ENCODE results near the gene WDR1.

Gene WDR1

DNA sequence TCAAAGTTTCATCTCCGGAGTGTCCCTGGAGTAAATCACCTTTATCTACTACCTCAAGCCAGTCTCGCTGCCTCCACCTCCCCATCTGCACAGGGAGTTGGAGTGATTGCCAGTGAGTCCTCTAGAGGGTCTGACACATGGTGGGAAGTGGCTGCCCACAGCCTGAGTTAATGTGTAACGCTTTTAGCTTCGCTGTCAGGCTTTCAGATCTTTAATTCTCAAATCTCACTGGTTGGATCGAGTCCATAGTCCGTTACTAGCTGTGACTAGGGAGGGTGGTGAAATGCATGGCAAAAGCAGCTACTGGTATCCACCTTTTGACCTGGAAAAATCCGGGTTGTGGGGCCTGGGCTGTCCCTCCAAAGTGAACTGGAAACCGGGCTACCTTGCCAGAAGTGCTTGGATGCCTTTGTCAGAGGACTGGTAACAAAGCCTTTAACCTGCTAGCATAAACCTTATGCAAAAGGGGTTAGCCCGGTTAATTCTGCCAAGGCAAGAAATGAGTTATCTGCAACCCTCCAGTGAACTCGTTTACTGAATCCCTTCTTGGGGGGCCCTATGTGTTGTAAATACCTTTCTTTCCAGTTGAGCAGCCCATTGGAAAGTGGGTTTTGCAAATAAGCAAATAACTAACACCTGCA, 5.1 kb upstream of the WDR1 start:
- H3K23ac ChIP-seq (ENCODE audit: low read length), result no peak overlapping the region
- no peak overlapping the region for H2BK120ac ChIP-seq (ENCODE audit: insufficient read depth, low read length, poor library complexity)
- H3K18ac ChIP-seq (ENCODE audit: low read length), result no peak overlapping the region
- no peak overlapping the region for H3K4me3 ChIP-seq (ENCODE audit: low read depth, low read length)
- H3K9me3 ChIP-seq (ENCODE audit: insufficient read depth, low read depth, low read length), result peaks cover 3% of the 10 kb centered on the region
- no peaks in the 10 kb centered on the region for H3K27me3 ChIP-seq (ENCODE audit: insufficient read depth, low read length)
- no peak overlapping the region for H2BK5ac ChIP-seq (ENCODE audit: low read depth, low read length, poor library complexity)
- no peak overlapping the region for H3K27ac ChIP-seq (ENCODE audit: low read depth, low read length)
- WGBS (ENCODE audit: extremely low coverage, insufficient coverage, insufficient read length), result no CpG with 5 or more reads among the region's 10 CpGs
- peaks cover 6 to 8% of the 10 kb centered on the region in 2 experiments for H3K4me1 ChIP-seq (ENCODE audit: control insufficient read depth in 1 of 2, insufficient read depth in 2 of 2, low read length in 2 of 2)
- H3K4me2 ChIP-seq (ENCODE audit: low read length), result no peak overlapping the region
- peaks cover 7% of the 10 kb centered on the region for H3K79me1 ChIP-seq (ENCODE audit: low read length)
- no peak overlapping the region for H3K4ac ChIP-seq (ENCODE audit: low read depth, low read length)
- H3K14ac ChIP-seq (ENCODE audit: low read length), result no peak overlapping the region
- H2AFZ ChIP-seq (ENCODE audit: insufficient read depth, low read length, poor library complexity), result no peak overlapping the region
- no peak overlapping the region for H4K12ac ChIP-seq (ENCODE audit: low read depth, low read length)
- no peaks in the 10 kb centered on the region for H3K36me3 ChIP-seq (ENCODE audit: control insufficient read depth in 1 of 2, insufficient read depth in 2 of 2, low read length in 2 of 2)
- no peak overlapping the region for H4K8ac ChIP-seq (ENCODE audit: low read depth, low read length)
- no peaks in the 10 kb centered on the region for H3K79me2 ChIP-seq (ENCODE audit: control insufficient read depth, insufficient read depth, low read length, poor library complexity)
- DNase-seq, result no peak
- H2BK12ac ChIP-seq (ENCODE audit: low read length), result no peak overlapping the region
- no peak overlapping the region for H2AK5ac ChIP-seq (ENCODE audit: low read length)
- H3K9ac ChIP-seq (ENCODE audit: low read length), result no peak overlapping the region
- H4K91ac ChIP-seq (ENCODE audit: low read depth, low read length), result no peak overlapping the region

DNA sequence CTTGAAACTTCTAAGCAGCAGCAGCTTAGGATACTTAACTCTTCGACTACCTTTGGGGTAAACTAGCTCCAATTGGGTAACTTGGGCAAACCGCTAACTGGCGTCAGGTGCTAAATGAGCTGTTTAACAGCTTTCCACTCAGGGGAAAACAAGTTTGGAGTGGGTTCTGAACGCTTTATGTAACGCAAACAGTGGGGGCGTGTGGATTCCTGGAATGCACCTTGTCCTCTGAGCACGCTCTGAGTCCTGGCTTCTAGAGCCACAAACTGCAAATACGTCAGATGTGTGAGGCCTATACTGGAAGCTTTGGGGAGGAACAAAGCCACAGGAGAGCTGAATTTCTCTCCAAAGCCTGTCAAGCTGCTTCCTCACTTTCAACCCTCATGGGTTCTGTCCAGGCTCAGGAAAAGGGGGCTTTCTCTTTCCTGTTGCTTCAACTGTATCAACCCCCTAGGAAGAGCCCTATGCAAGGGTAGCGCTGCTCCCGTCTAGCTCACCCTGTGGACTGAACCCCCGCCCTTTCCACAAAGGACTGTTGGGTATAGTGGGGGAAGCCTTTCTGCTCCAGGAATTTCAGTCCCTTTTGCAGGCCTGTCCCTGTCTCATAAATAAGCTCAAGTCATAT, 4.5 kb upstream of the WDR1 start:
- Histone ChIP-seq H3K4me2 (ENCODE audit: low read length) (no peak overlapping the region), H3K18ac (ENCODE audit: low read length) (no peak overlapping the region), H3K4me1 (ENCODE audit: control insufficient read depth in 1 of 2, insufficient read depth in 2 of 2, low read length in 2 of 2) (peaks cover 6 to 8% of the 10 kb centered on the region in 2 experiments), H3K27ac (ENCODE audit: low read depth, low read length) (no peak overlapping the region), H4K91ac (ENCODE audit: low read depth, low read length) (no peak overlapping the region), H4K8ac (ENCODE audit: low read depth, low read length) (no peak overlapping the region), H3K27me3 (ENCODE audit: insufficient read depth, low read length) (no peaks in the 10 kb centered on the region), H3K36me3 (ENCODE audit: control insufficient read depth in 1 of 2, insufficient read depth in 2 of 2, low read length in 2 of 2) (no peaks in the 10 kb centered on the region), H4K12ac (ENCODE audit: low read depth, low read length) (no peak overlapping the region), H3K4me3 (ENCODE audit: low read depth, low read length) (no peak overlapping the region), H3K9me3 (ENCODE audit: insufficient read depth, low read depth, low read length) (peaks cover 2% of the 10 kb centered on the region), H2BK5ac (ENCODE audit: low read depth, low read length, poor library complexity) (no peak overlapping the region), H3K23ac (ENCODE audit: low read length) (no peak overlapping the region), H2AFZ (ENCODE audit: insufficient read depth, low read length, poor library complexity) (no peak overlapping the region), H2BK12ac (ENCODE audit: low read length) (no peak overlapping the region), H3K9ac (ENCODE audit: low read length) (no peak overlapping the region), H3K79me1 (ENCODE audit: low read length) (peaks cover 13% of the 10 kb centered on the region), H2BK120ac (ENCODE audit: insufficient read depth, low read length, poor library complexity) (no peak overlapping the region), H3K4ac (ENCODE audit: low read depth, low read length) (no peak overlapping the region), H3K79me2 (ENCODE audit: control insufficient read depth, insufficient read depth, low read length, poor library complexity) (peaks cover 4% of the 10 kb centered on the region), H3K14ac (ENCODE audit: low read length) (no peak overlapping the region), H2AK5ac (ENCODE audit: low read length) (no peak overlapping the region)
- DNase-seq, result no peak
- WGBS (ENCODE audit: extremely low coverage, insufficient coverage, insufficient read length), result no CpG with 5 or more reads among the region's 11 CpGs

GRCh38 chr4:10119773-10120172, 3.2 kb upstream of the WDR1 start:
- Histone ChIP-seq H2AFZ (ENCODE audit: insufficient read depth, low read length, poor library complexity) (no peak overlapping the region), H3K14ac (ENCODE audit: low read length) (no peak overlapping the region), H3K79me2 (ENCODE audit: control insufficient read depth, insufficient read depth, low read length, poor library complexity) (peaks cover 17% of the 10 kb centered on the region), H2BK5ac (ENCODE audit: low read depth, low read length, poor library complexity) (no peak overlapping the region), H4K12ac (ENCODE audit: low read depth, low read length) (no peak overlapping the region), H3K27me3 (ENCODE audit: insufficient read depth, low read length) (no peaks in the 10 kb centered on the region), H3K4me3 (ENCODE audit: low read depth, low read length) (no peak overlapping the region), H4K91ac (ENCODE audit: low read depth, low read length) (no peak overlapping the region), H3K23ac (ENCODE audit: low read length) (no peak overlapping the region), H2BK120ac (ENCODE audit: insufficient read depth, low read length, poor library complexity) (no peak overlapping the region), H3K9me3 (ENCODE audit: insufficient read depth, low read depth, low read length) (no peaks in the 10 kb centered on the region), H3K9ac (ENCODE audit: low read length) (no peak overlapping the region), H3K79me1 (ENCODE audit: low read length) (peaks cover 20% of the 10 kb centered on the region), H3K36me3 (ENCODE audit: control insufficient read depth in 1 of 2, insufficient read depth in 2 of 2, low read length in 2 of 2) (peaks cover 9 to 10% of the 10 kb centered on the region in 2 experiments), H3K4ac (ENCODE audit: low read depth, low read length) (no peak overlapping the region), H2AK5ac (ENCODE audit: low read length) (no peak overlapping the region), H3K4me2 (ENCODE audit: low read length) (no peak overlapping the region), H3K4me1 (ENCODE audit: control insufficient read depth in 1 of 2, insufficient read depth in 2 of 2, low read length in 2 of 2) (peaks cover 15 to 17% of the 10 kb centered on the region in 2 experiments), H3K27ac (ENCODE audit: low read depth, low read length) (no peak overlapping the region), H2BK12ac (ENCODE audit: low read length) (no peak overlapping the region), H3K18ac (ENCODE audit: low read length) (no peak overlapping the region), H4K8ac (ENCODE audit: low read depth, low read length) (no peak overlapping the region)
- WGBS (ENCODE audit: extremely low coverage, insufficient coverage, insufficient read length), result no CpG with 5 or more reads among the region's 7 CpGs
- no peak for DNase-seq

DNA sequence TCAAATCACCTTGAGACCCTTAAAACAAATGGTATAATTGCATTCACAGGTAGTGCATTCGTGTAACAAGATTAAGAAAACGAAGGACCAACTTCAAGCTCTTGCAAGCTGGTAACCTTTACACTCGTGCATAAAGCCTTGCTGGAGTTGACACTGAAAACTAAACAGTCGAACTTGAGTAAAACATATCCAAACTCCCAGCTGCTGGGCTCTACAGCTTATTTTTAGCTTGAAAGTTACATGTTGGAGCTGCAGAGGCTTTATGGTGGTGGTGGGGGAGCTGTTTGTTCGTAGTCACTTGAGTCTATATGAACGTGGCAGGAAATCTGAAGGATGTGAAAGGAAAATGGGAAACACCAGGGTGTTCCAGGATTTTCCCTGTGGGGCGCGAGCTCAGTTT, 2.7 kb upstream of the WDR1 start:
- H3K4me2 ChIP-seq (ENCODE audit: low read length), result no peak overlapping the region
- no peak overlapping the region for H3K14ac ChIP-seq (ENCODE audit: low read length)
- no peak overlapping the region for H2AFZ ChIP-seq (ENCODE audit: insufficient read depth, low read length, poor library complexity)
- H3K4me3 ChIP-seq (ENCODE audit: low read depth, low read length), result no peak overlapping the region
- no peak overlapping the region for H3K18ac ChIP-seq (ENCODE audit: low read length)
- H3K23ac ChIP-seq (ENCODE audit: low read length), result no peak overlapping the region
- H4K12ac ChIP-seq (ENCODE audit: low read depth, low read length), result no peak overlapping the region
- H3K27me3 ChIP-seq (ENCODE audit: insufficient read depth, low read length), result no peaks in the 10 kb centered on the region
- H3K79me1 ChIP-seq (ENCODE audit: low read length), result peaks cover 20% of the 10 kb centered on the region
- H3K79me2 ChIP-seq (ENCODE audit: control insufficient read depth, insufficient read depth, low read length, poor library complexity), result peaks cover 21% of the 10 kb centered on the region
- no CpG with 5 or more reads among the region's 8 CpGs for WGBS (ENCODE audit: extremely low coverage, insufficient coverage, insufficient read length)
- no peak overlapping the region for H3K27ac ChIP-seq (ENCODE audit: low read depth, low read length)
- H3K9me3 ChIP-seq (ENCODE audit: insufficient read depth, low read depth, low read length), result no peaks in the 10 kb centered on the region
- no peak overlapping the region for H2BK12ac ChIP-seq (ENCODE audit: low read length)
- H4K8ac ChIP-seq (ENCODE audit: low read depth, low read length), result no peak overlapping the region
- DNase-seq, result no peak
- peaks cover 14 to 15% of the 10 kb centered on the region in 2 experiments for H3K36me3 ChIP-seq (ENCODE audit: control insufficient read depth in 1 of 2, insufficient read depth in 2 of 2, low read length in 2 of 2)
- H2BK5ac ChIP-seq (ENCODE audit: low read depth, low read length, poor library complexity), result no peak overlapping the region
- H3K9ac ChIP-seq (ENCODE audit: low read length), result no peak overlapping the region
- H3K4ac ChIP-seq (ENCODE audit: low read depth, low read length), result no peak overlapping the region
- peaks cover 19 to 20% of the 10 kb centered on the region in 2 experiments for H3K4me1 ChIP-seq (ENCODE audit: control insufficient read depth in 1 of 2, insufficient read depth in 2 of 2, low read length in 2 of 2)
- H2BK120ac ChIP-seq (ENCODE audit: insufficient read depth, low read length, poor library complexity), result no peak overlapping the region
- no peak overlapping the region for H2AK5ac ChIP-seq (ENCODE audit: low read length)
- no peak overlapping the region for H4K91ac ChIP-seq (ENCODE audit: low read depth, low read length)
